ENCODE results near the gene PCDH12.

DNA sequence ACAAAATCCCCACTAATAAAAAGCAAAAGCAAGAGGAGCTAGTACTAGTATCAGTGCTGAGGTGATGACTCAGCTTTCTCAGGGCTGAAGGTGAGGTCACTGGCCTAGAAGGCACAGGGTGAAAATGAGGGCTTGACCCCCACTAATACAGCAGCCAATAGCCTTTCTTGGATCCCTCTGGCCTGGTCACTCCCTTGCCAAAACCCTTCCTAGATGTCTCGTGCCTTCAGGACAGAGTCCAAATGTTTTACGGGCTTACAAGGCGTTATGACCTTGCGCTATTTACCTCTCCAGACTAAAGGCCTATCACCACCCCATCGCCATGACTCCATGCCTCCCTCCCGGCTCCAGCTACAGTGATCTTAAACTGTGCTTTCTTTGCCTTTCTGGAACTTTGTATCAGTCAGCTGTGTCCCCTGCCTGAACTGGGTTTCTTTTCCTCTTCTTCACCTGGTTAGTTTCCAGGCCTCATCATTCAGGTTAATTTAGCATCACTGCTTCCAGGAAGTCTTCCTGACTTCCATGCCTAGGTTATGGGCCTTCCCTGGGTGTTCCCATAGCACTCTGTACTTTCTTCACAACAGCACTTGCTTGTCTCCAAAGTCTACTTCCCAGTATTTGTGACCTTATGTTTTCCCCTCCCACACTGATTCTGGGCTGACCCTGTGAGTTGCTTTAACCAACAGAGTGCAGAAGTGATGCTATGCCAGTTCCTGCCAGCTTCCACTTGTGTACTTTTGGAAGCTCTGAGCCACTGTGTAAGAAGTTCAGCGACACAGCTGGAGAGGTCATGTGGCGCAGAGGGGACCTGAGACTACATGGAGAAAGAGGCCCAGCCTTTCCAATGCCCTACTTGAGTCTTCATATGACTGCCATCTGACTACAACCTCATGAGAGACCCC is 38.5 kb downstream of the PCDH12 start:
- TF ChIP-seq POLR2A (IDR thresholded peaks at IDR 0.05; ENCODE audit: low read length) (no peak), GATA1 (IDR thresholded peaks at IDR 0.05; ENCODE audit: low read depth, low read length) (no peak)

All from erythroblast (primary cell).